Endothelial cell of umbilical vein (primary cell): ENCODE results near the gene AFTPH. TPM values are rescaled to one million over a fixed set of nuclear protein-coding genes. Genes with fewer than 3 reads are reported as not detected.

Source experiments
- BruUV-seq: library from RNA; stranded (reverse); fragments of 400-500 nt; replicated peaks from 2 replicates; lab custom pipeline; 2021; lab: Mats Ljungman, UMichigan
- CTCF ChIA-PET: fragments of 300-600, 350-600 bp; sonication (Branson Sonifier 250); formaldehyde crosslinking; loops from one replicate; lab custom pipeline; 2021; ENCODE audit warnings: antibody characterized with exemption, inconsistent platforms; lab: Charles Lee
- POLR2A ChIA-PET: fragments of 300-600, 350-600 bp; sonication (Branson Sonifier 250); formaldehyde crosslinking; loops from one replicate; lab custom pipeline; 2021; ENCODE audit warnings: antibody characterized with exemption, inconsistent platforms; lab: Charles Lee
- DNase-seq: peaks from one replicate; pipeline ENCODE4 v3.0.0-alpha.2; 2011; ENCODE audit warnings: low read depth, low spot score
- FAIRE-seq: peaks from 2 replicates; lab custom pipeline; 2011; peaks lifted over from hg19 to GRCh38; lab: Jason Lieb, UNC
- H2AFZ ChIP-seq: 2 replicates; pipeline ENCODE4 v1.6.0; 2012; ENCODE audit warnings: low read depth, low read length, control low read depth, inconsistent platforms
- H3K27ac ChIP-seq: 2 replicates; pipeline ENCODE4 v1.5.1; 2011; ENCODE audit warnings: low read depth, mild to moderate bottlenecking, control low read depth, low read length, moderate library complexity; ENCODE audit not compliant: insufficient read depth
- H3K27me3 ChIP-seq, 2 experiments: 2 replicates each; pipeline versions ENCODE4 v1.6.0 to v1.6.1; 2011; ENCODE audit warnings: low read length in 2 of 2, mixed read lengths in 1 of 2; ENCODE audit not compliant: control insufficient read depth in 2 of 2, insufficient read depth in 2 of 2
- H3K36me3 ChIP-seq, 2 experiments: 2 replicates in 1 of 2; 3 replicates in 1 of 2; pipeline ENCODE4 v1.5.1; 2011; ENCODE audit warnings: low read length in 2 of 2, mild to moderate bottlenecking in 1 of 2, moderate library complexity in 1 of 2; ENCODE audit not compliant: control insufficient read depth in 2 of 2, insufficient read depth in 2 of 2; ENCODE audit errors: extremely low read depth in 1 of 2
- H3K4me1 ChIP-seq: 3 replicates; pipeline ENCODE4 v1.5.1; 2011; ENCODE audit warnings: mild to moderate bottlenecking, low read length; ENCODE audit not compliant: control insufficient read depth, insufficient read depth; ENCODE audit errors: extremely low read depth
- H3K4me2 ChIP-seq: 2 replicates; pipeline ENCODE4 v1.6.1; 2011; ENCODE audit warnings: low read length, control low read depth, mixed read lengths; ENCODE audit not compliant: insufficient read depth
- H3K4me3 ChIP-seq, 3 experiments: fragments of 200-600 bp in 1 of 3; sonication (generic), shearing (Covaris generic) in 1 of 3; replicated peaks in 1 of 3; 2 replicates each; pipeline ENCODE4 v1.5.1; 2011 to 2016; ENCODE audit warnings: control low read depth in 3 of 3, low read length in 3 of 3, mild to moderate bottlenecking in 2 of 3, inconsistent platforms in 1 of 3, low read depth in 1 of 3, moderate library complexity in 1 of 3; ENCODE audit not compliant: insufficient read depth in 1 of 3
- H3K79me2 ChIP-seq: 2 replicates; pipeline ENCODE4 v1.6.0; 2012; ENCODE audit warnings: low read length, inconsistent platforms; ENCODE audit not compliant: control insufficient read depth, insufficient read depth
- H3K9ac ChIP-seq: replicated peaks from 2 replicates; pipeline ENCODE3; 2011; ENCODE audit warnings: low read length, control low read depth; ENCODE audit not compliant: insufficient read depth; ENCODE audit errors: extremely low read depth
- H3K9me1 ChIP-seq: replicated peaks from 3 replicates; pipeline ENCODE4 v1.6.0; 2011; ENCODE audit warnings: mild to moderate bottlenecking, low read length; ENCODE audit not compliant: control insufficient read depth, insufficient read depth; ENCODE audit errors: extremely low read depth
- H3K9me3 ChIP-seq: replicated peaks from 2 replicates; pipeline ENCODE4 v1.5.1; 2012; ENCODE audit warnings: low read length, inconsistent platforms; ENCODE audit not compliant: control insufficient read depth, insufficient read depth
- H4K20me1 ChIP-seq: replicated peaks from 2 replicates; pipeline ENCODE3; 2011; ENCODE audit warnings: mild to moderate bottlenecking, low read length; ENCODE audit not compliant: control insufficient read depth, insufficient read depth; ENCODE audit errors: extremely low read depth
- EZH2 ChIP-seq: IDR thresholded peaks from 2 replicates; pipeline ENCODE4 v1.6.1; 2012; ENCODE audit warnings: borderline replicate concordance, low read depth, mild to moderate bottlenecking, moderate library complexity, low read length, inconsistent platforms; ENCODE audit not compliant: severe bottlenecking
- FOS ChIP-seq: IDR thresholded peaks from 2 replicates; pipeline ENCODE4 v1.6.1; 2011; ENCODE audit warnings: mild to moderate bottlenecking, low read length, moderate library complexity, borderline replicate concordance; ENCODE audit not compliant: insufficient read depth
- GATA2 ChIP-seq: IDR thresholded peaks from 2 replicates; pipeline ENCODE4 v1.7.0; 2011; ENCODE audit warnings: low read depth, mild to moderate bottlenecking, moderate library complexity, mixed read lengths, low read length; ENCODE audit not compliant: insufficient read length, insufficient read depth
- JUN ChIP-seq: IDR thresholded peaks from 2 replicates; pipeline ENCODE4 v1.6.1; 2011; ENCODE audit warnings: borderline replicate concordance, low read depth; ENCODE audit not compliant: insufficient read length, insufficient read depth
- MYC ChIP-seq: IDR thresholded peaks from one replicate; pipeline ENCODE4 v1.6.1; 2011; ENCODE audit warnings: mild to moderate bottlenecking, low read depth, low read length
- POLR2A ChIP-seq: IDR thresholded peaks from 2 replicates; pipeline ENCODE4 v1.6.1; 2012; ENCODE audit warnings: low read depth, mild to moderate bottlenecking, control low read depth, low read length
- POLR2AphosphoS5 ChIP-seq: IDR thresholded peaks from 2 replicates; pipeline ENCODE4 v1.6.1; 2012; ENCODE audit warnings: low read depth, mild to moderate bottlenecking, control low read depth, low read length, moderate library complexity; ENCODE audit not compliant: insufficient read depth
- dilution Hi-C: fragments of 300-500 bp; cut with MboI; formaldehyde crosslinking; loops from one replicate; pipeline ENCODE4 v1.15.0; 2019; ENCODE audit warnings: low sequenced_read_pairs; ENCODE audit not compliant: extremely low pct_ligation_motif_present
- intact Hi-C: fragments of 100-400 bp; cut with micrococcal nuclease; formaldehyde crosslinking; loops from one replicate; pipeline ENCODE4 v1.10.0; 2022
- polyA plus RNA-seq, 4 experiments: library from polyadenylated mRNA; depleted of rRNA in 3 of 4; stranded (reverse) in 3 of 4; unstranded in 1 of 4; fragments of >200 nt; gene quantifications; 2 replicates each; pipeline versions ENCODE4 v1.2.1 to v1.2.3, GENCODE V29; 2011 to 2012; ENCODE audit warnings: missing spikeins in 1 of 4
- total RNA-seq: library from RNA; stranded (reverse); gene quantifications from 2 replicates; pipeline ENCODE4 v1.2.3, GENCODE V29; 2021
- TF ChIP-seq, protein P1 (sequence below): IDR thresholded peaks from 2 replicates; pipeline ENCODE4 v1.6.1; 2011; ENCODE audit not compliant: insufficient read depth, insufficient read length
- TF ChIP-seq, protein P2 (sequence below), 2 donors: IDR thresholded peaks; 1 replicate in 1 of 2; 2 replicates in 1 of 2; pipeline ENCODE4 v1.5.1; 2011; ENCODE audit warnings: low read length in 2 of 2, mild to moderate bottlenecking in 2 of 2, moderate library complexity in 2 of 2, control low read depth in 1 of 2, inconsistent platforms in 1 of 2, low read depth in 1 of 2; ENCODE audit not compliant: insufficient read depth in 1 of 2; ENCODE audit errors: extremely low read depth in 1 of 2

The AFTPH gene
- total and polyA plus RNA-seq, 2 donors (not counting 3 experiments of a cell fraction or from before 2014, with no cell fraction given) = 6.9 to 15.3 TPM

DNA sequence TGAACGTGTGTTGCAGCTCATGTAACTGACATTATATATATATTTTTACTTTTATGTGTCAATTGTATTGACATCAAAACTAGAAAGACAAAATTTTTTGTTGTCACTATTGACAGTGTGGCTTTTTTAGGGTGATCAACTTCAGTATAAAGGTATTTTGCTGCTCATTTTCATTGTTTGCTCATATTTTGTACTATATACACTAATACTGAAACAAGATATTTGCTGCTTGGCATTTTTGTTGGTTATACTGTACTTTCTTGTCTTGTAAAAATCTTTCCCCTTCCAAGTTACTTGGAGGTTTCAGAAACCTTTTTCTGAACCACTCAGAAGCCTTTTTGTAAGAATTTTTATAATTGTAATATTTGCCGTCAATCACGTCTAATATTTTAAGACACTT is 16.5 kb downstream of the AFTPH start:
- Histone ChIP-seq H3K79me2 (peaks cover 24% of the 10 kb centered on the region), H3K27ac (no peak overlapping the region), H3K4me3 (no peak overlapping the region), H3K36me3 (no peaks in the 10 kb centered on the region), H3K4me1 (no peaks in the 10 kb centered on the region), H2AFZ (no peak overlapping the region), H4K20me1 (peaks cover 12% of the 10 kb centered on the region), H3K9ac (no peak overlapping the region), H3K9me1 (peaks cover 2% of the 10 kb centered on the region), H3K4me2 (no peak overlapping the region), H3K9me3 (no peaks in the 10 kb centered on the region), H3K27me3 (no peaks in the 10 kb centered on the region)
- intact Hi-C loops = no loop called here
- ChIA-PET POLR2A (no interaction called here), CTCF (interaction anchor here (1.6 kb wide), 1 partner anchor 17 kb away, joined by 7 read pairs; the partner anchor contains the start of gene AFTPH)
- BruUV-seq = no TSS peak
- TF ChIP-seq GATA2 (no peak), POLR2A (no peak), EZH2 (no peak)
- DNase-seq = no peak
- dilution Hi-C loops = no loop called here
- no peak for FAIRE-seq

DNA sequence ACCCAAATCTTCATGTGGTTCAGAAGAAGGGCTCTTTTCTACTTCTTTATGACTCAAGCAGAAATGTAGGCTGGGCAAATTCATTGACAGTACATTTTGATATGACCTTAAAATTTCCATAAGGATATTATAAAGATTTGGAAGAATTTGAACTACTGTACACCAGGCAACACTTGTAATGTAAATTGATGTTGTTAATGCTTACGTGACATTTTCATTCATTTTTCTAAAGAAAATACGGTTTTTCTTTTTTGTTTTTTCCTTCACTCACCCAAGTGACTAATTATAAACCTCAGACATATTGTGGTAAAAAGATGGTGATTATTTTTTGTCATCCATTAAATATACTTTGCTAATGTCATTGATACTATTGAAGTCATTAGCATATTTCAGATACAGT is 17.4 kb downstream of the AFTPH start:
- dilution Hi-C loops = no loop called here
- no peaks in the 10 kb centered on the region for H3K27me3 ChIP-seq
- no peak overlapping the region for H3K4me2 ChIP-seq
- FAIRE-seq (no peak), DNase-seq (no peak)
- H3K4me3 ChIP-seq = no peak overlapping the region
- BruUV-seq = no TSS peak
- TF ChIP-seq JUN = no peak
- no peak for TF ChIP-seq POLR2AphosphoS5
- TF ChIP-seq GATA2 = no peak
- TF ChIP-seq POLR2A = no peak
- TF ChIP-seq FOS = no peak
- no peak for TF ChIP-seq EZH2
- TF ChIP-seq MYC = no peak
- TF ChIP-seq, protein P1, sequence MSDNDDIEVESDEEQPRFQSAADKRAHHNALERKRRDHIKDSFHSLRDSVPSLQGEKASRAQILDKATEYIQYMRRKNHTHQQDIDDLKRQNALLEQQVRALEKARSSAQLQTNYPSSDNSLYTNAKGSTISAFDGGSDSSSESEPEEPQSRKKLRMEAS = no peak
- TF ChIP-seq, protein P2, sequence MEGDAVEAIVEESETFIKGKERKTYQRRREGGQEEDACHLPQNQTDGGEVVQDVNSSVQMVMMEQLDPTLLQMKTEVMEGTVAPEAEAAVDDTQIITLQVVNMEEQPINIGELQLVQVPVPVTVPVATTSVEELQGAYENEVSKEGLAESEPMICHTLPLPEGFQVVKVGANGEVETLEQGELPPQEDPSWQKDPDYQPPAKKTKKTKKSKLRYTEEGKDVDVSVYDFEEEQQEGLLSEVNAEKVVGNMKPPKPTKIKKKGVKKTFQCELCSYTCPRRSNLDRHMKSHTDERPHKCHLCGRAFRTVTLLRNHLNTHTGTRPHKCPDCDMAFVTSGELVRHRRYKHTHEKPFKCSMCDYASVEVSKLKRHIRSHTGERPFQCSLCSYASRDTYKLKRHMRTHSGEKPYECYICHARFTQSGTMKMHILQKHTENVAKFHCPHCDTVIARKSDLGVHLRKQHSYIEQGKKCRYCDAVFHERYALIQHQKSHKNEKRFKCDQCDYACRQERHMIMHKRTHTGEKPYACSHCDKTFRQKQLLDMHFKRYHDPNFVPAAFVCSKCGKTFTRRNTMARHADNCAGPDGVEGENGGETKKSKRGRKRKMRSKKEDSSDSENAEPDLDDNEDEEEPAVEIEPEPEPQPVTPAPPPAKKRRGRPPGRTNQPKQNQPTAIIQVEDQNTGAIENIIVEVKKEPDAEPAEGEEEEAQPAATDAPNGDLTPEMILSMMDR (IDR thresholded peaks at IDR 0.05; ENCODE audit: extremely low read depth in 1 of 2, insufficient read depth in 1 of 2, low read depth in 1 of 2, low read length in 2 of 2) = no peak
- intact Hi-C loops = no loop called here
- no peaks in the 10 kb centered on the region for H3K4me1 ChIP-seq
- ChIA-PET CTCF (no interaction called here), POLR2A (no interaction called here)
- H3K36me3 ChIP-seq = no peaks in the 10 kb centered on the region
- H2AFZ ChIP-seq = no peak overlapping the region
- H4K20me1 ChIP-seq = peaks cover 12% of the 10 kb centered on the region
- H3K27ac ChIP-seq = no peak overlapping the region
- no peak overlapping the region for H3K9ac ChIP-seq
- H3K79me2 ChIP-seq = peaks cover 24% of the 10 kb centered on the region
- H3K9me1 ChIP-seq = peaks cover 2% of the 10 kb centered on the region
- H3K9me3 ChIP-seq = no peaks in the 10 kb centered on the region
